Panc1 (cell line): Measurements from ENCODE around the gene C12orf56. TPM values are rescaled to one million over a fixed set of nuclear protein-coding genes. Genes with fewer than 3 reads are reported as not detected.
A peak's percentile ranks its signal among the peaks of the same experiment; 100 is the strongest.

ENCODE experiments used
- ATAC-seq: fragments of 200-7000 bp; cut with Tn5 transposase; 2 replicates; pipeline ENCODE4 v1.9.1; 2020; ENCODE audit warnings: mild to moderate bottlenecking, moderate library complexity
- BruUV-seq: library from RNA; stranded (reverse); fragments of 400-500 nt; replicated peaks from 2 replicates; lab custom pipeline; 2021; lab: Mats Ljungman, UMichigan
- CTCF ChIA-PET: fragments of 300-600 bp; sonication (Branson Sonifier 250); formaldehyde crosslinking; loops from one replicate; lab custom pipeline; 2022; ENCODE audit warnings: antibody characterized with exemption; lab: Charles Lee
- POLR2A ChIA-PET: fragments of 300-600 bp; sonication (Branson Sonifier 250); formaldehyde crosslinking; loops from one replicate; lab custom pipeline; 2022; ENCODE audit warnings: antibody characterized with exemption; lab: Charles Lee
- DNase-seq: peaks from one replicate; pipeline ENCODE4 v3.0.0-alpha.2; 2010; ENCODE audit warnings: low read depth, low spot score
- H3K27ac ChIP-seq: 2 replicates; pipeline ENCODE4 v1.5.1; 2011; ENCODE audit warnings: mild to moderate bottlenecking, low read length, inconsistent platforms
- H3K27me3 ChIP-seq: fragments of 200-500 bp; sonication (Bioruptor generic); 2 replicates; pipeline ENCODE4 v1.6.0; 2014; ENCODE audit warnings: low read length, inconsistent platforms; ENCODE audit not compliant: control insufficient read depth, insufficient read depth
- H3K36me3 ChIP-seq: fragments of 200-500 bp; sonication (Bioruptor generic); 2 replicates; pipeline ENCODE4 v1.5.1; 2014; ENCODE audit warnings: inconsistent platforms, mild to moderate bottlenecking, low read length, moderate library complexity; ENCODE audit not compliant: control insufficient read depth, insufficient read depth
- H3K4me1 ChIP-seq: 2 replicates; pipeline ENCODE4 v1.5.1; 2011; ENCODE audit warnings: inconsistent platforms, mild to moderate bottlenecking, low read length, moderate library complexity; ENCODE audit not compliant: control insufficient read depth, insufficient read depth
- H3K4me3 ChIP-seq, 2 experiments: 2 replicates each; pipeline ENCODE4 v1.5.1; 2011 to 2012; ENCODE audit warnings: low read depth in 2 of 2, low read length in 2 of 2, mild to moderate bottlenecking in 2 of 2, inconsistent platforms in 1 of 2, moderate library complexity in 1 of 2
- H3K9me3 ChIP-seq: fragments of 200-500 bp; sonication (Bioruptor generic); 2 replicates; pipeline ENCODE4 v1.5.1; 2014; ENCODE audit warnings: low read depth, mild to moderate bottlenecking, inconsistent platforms, low read length, moderate library complexity; ENCODE audit not compliant: control insufficient read depth, insufficient read depth
- POLR2AphosphoS5 ChIP-seq: IDR thresholded peaks from 2 replicates; pipeline ENCODE4 v1.6.1; 2012; ENCODE audit warnings: mild to moderate bottlenecking, low read depth, low read length, moderate library complexity
- REST ChIP-seq, 2 experiments: IDR thresholded peaks; 2 replicates each; pipeline ENCODE4 v1.6.1; 2011 to 2012; ENCODE audit warnings: low read depth in 2 of 2, control low read depth in 1 of 2, low read length in 1 of 2, mild to moderate bottlenecking in 1 of 2, moderate library complexity in 1 of 2; ENCODE audit not compliant: insufficient read depth in 1 of 2
- SIN3A ChIP-seq: IDR thresholded peaks from 2 replicates; pipeline ENCODE4 v1.6.1; 2012; ENCODE audit warnings: low read depth, mild to moderate bottlenecking, low read length, moderate library complexity, borderline replicate concordance; ENCODE audit not compliant: insufficient read depth
- TCF7L2 ChIP-seq: IDR thresholded peaks from 2 replicates; pipeline ENCODE4 v1.6.1; 2011; ENCODE audit warnings: mild to moderate bottlenecking, low read depth, low read length, inconsistent platforms
- in situ Hi-C: cut with HindIII; loops from 2 replicates; pipeline ENCODE4 v1.10.0; 2016; ENCODE audit warnings: low sequenced_read_pairs, low pct_unique_long_range_greater_than_20kb
- intact Hi-C: fragments of 100-400 bp; cut with micrococcal nuclease; formaldehyde crosslinking; loops from one replicate; pipeline ENCODE4 v1.10.0; 2022; ENCODE audit not compliant: unreplicated experiment
- total RNA-seq: library from RNA; stranded (reverse); gene quantifications from one replicate; pipeline ENCODE4 v1.2.1, GENCODE V29; 2021; ENCODE audit not compliant: unreplicated experiment
- TF ChIP-seq, protein P1 (sequence below): fragments of 450-650 bp; IDR thresholded peaks from 2 replicates; pipeline ENCODE4 v1.5.1; 2017; ENCODE audit warnings: mild to moderate bottlenecking

The C12orf56 gene
- total RNA-seq, 1 experiment from 2014 or later: 2.8 TPM

- BruUV-seq: no TSS peak
- Histone ChIP-seq H3K27me3 (no peaks in the 10 kb centered on the region), H3K36me3 (no peaks in the 10 kb centered on the region), H3K9me3 (no peaks in the 10 kb centered on the region), H3K4me3 (no peak overlapping the region), H3K4me1 (no peaks in the 10 kb centered on the region), H3K27ac (no peak overlapping the region)
- no peak for DNase-seq
- in situ Hi-C loops: no loop called here
- POLR2A ChIA-PET: interaction anchor here (0.6 kb wide), 1 partner anchor 532 kb away, joined by 3 read pairs; no protein-coding TSS in a partner anchor
- CTCF ChIA-PET: interaction anchor here (0.7 kb wide), 1 partner anchor 1338 kb away, joined by 11 read pairs; no protein-coding TSS in a partner anchor
- no peak for TF ChIP-seq TCF7L2
- no peak for ATAC-seq
- intact Hi-C loops: no loop called here
These were observed 132.0 kb downstream of the C12orf56 start for GRCh38 chr12:64258576-64258975.

DNA sequence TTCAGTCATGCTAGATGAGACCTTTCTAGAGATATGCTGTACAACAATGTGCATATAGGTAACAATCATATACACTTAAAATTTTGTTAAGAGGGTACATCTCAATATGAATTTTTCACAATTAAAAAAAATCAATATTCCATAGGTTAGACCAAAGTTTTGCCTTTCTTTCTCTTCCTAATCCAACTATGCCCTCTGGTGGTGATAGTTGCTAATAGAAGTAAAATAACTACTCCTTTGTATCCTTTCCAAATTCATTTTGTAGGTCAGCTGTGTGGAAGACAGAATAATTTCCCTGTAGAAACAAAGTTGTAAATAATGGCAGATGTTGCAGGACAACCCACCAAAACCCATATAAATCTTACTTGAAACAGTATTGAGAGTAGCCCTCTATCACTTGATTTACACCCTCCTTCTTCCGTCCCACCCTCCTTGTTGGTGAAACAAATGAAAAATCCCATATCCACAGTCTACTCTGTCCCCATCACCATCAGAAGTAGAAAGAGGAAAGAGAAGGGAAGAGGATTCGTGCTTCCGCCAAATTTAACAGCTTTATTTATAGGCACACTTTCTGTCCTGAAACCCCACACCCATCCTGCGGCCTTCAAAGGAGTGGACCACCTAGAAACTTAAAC, 134.3 kb downstream of the C12orf56 start:
- ATAC-seq (peak; percentile 60), DNase-seq (no peak)
- in situ Hi-C loops (no loop called here), intact Hi-C loops (loop anchor here (1.0 kb wide), 2 partner anchors 417 to 430 kb away; no protein-coding TSS in a partner anchor)
- ChIA-PET POLR2A (no interaction called here), CTCF (interaction anchor here (0.7 kb wide), 1 partner anchor 430 kb away, joined by 4 read pairs; no protein-coding TSS in a partner anchor)
- Histone ChIP-seq H3K4me3 (no peak overlapping the region), H3K27ac (no peak overlapping the region), H3K9me3 (no peaks in the 10 kb centered on the region), H3K4me1 (no peaks in the 10 kb centered on the region), H3K36me3 (no peaks in the 10 kb centered on the region), H3K27me3 (no peaks in the 10 kb centered on the region)
- TF ChIP-seq, protein P1, sequence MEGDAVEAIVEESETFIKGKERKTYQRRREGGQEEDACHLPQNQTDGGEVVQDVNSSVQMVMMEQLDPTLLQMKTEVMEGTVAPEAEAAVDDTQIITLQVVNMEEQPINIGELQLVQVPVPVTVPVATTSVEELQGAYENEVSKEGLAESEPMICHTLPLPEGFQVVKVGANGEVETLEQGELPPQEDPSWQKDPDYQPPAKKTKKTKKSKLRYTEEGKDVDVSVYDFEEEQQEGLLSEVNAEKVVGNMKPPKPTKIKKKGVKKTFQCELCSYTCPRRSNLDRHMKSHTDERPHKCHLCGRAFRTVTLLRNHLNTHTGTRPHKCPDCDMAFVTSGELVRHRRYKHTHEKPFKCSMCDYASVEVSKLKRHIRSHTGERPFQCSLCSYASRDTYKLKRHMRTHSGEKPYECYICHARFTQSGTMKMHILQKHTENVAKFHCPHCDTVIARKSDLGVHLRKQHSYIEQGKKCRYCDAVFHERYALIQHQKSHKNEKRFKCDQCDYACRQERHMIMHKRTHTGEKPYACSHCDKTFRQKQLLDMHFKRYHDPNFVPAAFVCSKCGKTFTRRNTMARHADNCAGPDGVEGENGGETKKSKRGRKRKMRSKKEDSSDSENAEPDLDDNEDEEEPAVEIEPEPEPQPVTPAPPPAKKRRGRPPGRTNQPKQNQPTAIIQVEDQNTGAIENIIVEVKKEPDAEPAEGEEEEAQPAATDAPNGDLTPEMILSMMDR: peak; percentile 66; the same call in 1 of the 2 replicates
- no peak for TF ChIP-seq SIN3A
- no TSS peak for BruUV-seq

- TF ChIP-seq SIN3A: no peak
- no peak for TF ChIP-seq TCF7L2
- no peak for TF ChIP-seq POLR2AphosphoS5
- TF ChIP-seq, protein P1: no peak
- no peak for TF ChIP-seq REST (IDR thresholded peaks at IDR 0.05; ENCODE audit: insufficient read depth in 1 of 2, low read depth in 2 of 2, low read length in 1 of 2)
- H3K4me1 ChIP-seq: no peaks in the 10 kb centered on the region
- no TSS peak for BruUV-seq
- in situ Hi-C loops (no loop called here), intact Hi-C loops (no loop called here)
- POLR2A ChIA-PET: interaction anchor here (0.6 kb wide), 1 partner anchor 173 kb away, joined by 6 read pairs; no protein-coding TSS in a partner anchor
- CTCF ChIA-PET: interaction anchor here (0.5 to 0.6 kb wide), 2 partner anchors 251 to 355 kb away, joined by 3 to 8 read pairs; no protein-coding TSS in a partner anchor
- no peak overlapping the region for H3K4me3 ChIP-seq
- H3K27me3 ChIP-seq: no peaks in the 10 kb centered on the region
- no peaks in the 10 kb centered on the region for H3K9me3 ChIP-seq
- ATAC-seq (no peak), DNase-seq (no peak)
- no peak overlapping the region for H3K27ac ChIP-seq
- H3K36me3 ChIP-seq: no peaks in the 10 kb centered on the region
These were observed 135.3 kb downstream of the C12orf56 start for GRCh38 chr12:64255249-64255648.
